Prostate gland (tissue), 2 donors: ENCODE measurements around the gene EPG5. TPM values are rescaled to one million over a fixed set of nuclear protein-coding genes. Genes with fewer than 3 reads are reported as not detected.

Source experiments
- DNase-seq: peaks from one replicate; pipeline ENCODE4 v3.0.0-alpha.2; 2019; ENCODE audit warnings: low spot score
- H3K27ac ChIP-seq, 2 donors: fragments of 200-600 bp; sonication (generic); 2 replicates each; pipeline ENCODE4 v1.5.1; 2017 to 2019
- H3K27me3 ChIP-seq: fragments of 200-600 bp; sonication (generic); replicated peaks from 2 replicates; pipeline ENCODE4 v1.5.1; 2019; ENCODE audit not compliant: insufficient read depth
- H3K36me3 ChIP-seq, 2 donors: fragments of 200-600 bp; sonication (generic); 1 replicate in 1 of 2; 2 replicates in 1 of 2; pipeline versions ENCODE4 v1.5.1 to v1.8.1; 2017 to 2019
- H3K4me1 ChIP-seq: fragments of 200-600 bp; sonication (generic); replicated peaks from 2 replicates; pipeline ENCODE4 v1.5.1; 2019
- H3K4me3 ChIP-seq, 2 donors: fragments of 200-600 bp; sonication (generic); 2 replicates each; pipeline ENCODE4 v1.5.1; 2017 to 2019
- H3K9me3 ChIP-seq: fragments of 200-600 bp; sonication (generic); 2 replicates; pipeline ENCODE4 v1.5.1; 2017
- CTCF ChIP-seq, 4 experiments: fragments of 200-600 bp in 2 of 4; fragments of 450-650 bp in 2 of 4; sonication (generic) in 2 of 4; IDR thresholded peaks; 1 replicate in 3 of 4; 2 replicates in 1 of 4; pipeline ENCODE4 v1.5.1; 2016 to 2019; ENCODE audit warnings: antibody characterized with exemption in 4 of 4, mild to moderate bottlenecking in 2 of 4, moderate library complexity in 2 of 4
- POLR2A ChIP-seq: fragments of 450-650 bp; IDR thresholded peaks from one replicate; pipeline ENCODE4 v1.6.1; 2016; ENCODE audit warnings: antibody characterized with exemption, mild to moderate bottlenecking
- POLR2AphosphoS5 ChIP-seq: sonication (generic); formaldehyde crosslinking; IDR thresholded peaks from one replicate; pipeline ENCODE4 v1.6.1; 2017; ENCODE audit warnings: antibody characterized with exemption
- WGBS: methylation state at CpG from one replicate; pipeline ENCODE4 v1.1.5; 2018; 5-methylcytosine and 5-hydroxymethylcytosine counted together
- intact Hi-C: fragments of 100-400 bp; cut with DNase I; formaldehyde crosslinking; loops from one replicate; pipeline ENCODE4 v1.14.2; 2022
- total RNA-seq, 2 donors: library from RNA; depleted of rRNA; stranded (reverse); fragments of >200 nt; gene quantifications; one replicate each; pipeline ENCODE4 v1.1.0, GENCODE V29; 2016

Gene EPG5
- total RNA-seq, 2 donors from 2014 or later: 21.5 to 50.3 TPM

GRCh38 chr18:45916302-45916701 is 50.8 kb downstream of the EPG5 start:
- TF ChIP-seq CTCF (IDR thresholded peaks at IDR 0.05) (peak in 1 of 4 experiments; percentile 5), POLR2AphosphoS5 (no peak), POLR2A (no peak)
- intact Hi-C loops: loop anchor here (10.0 kb wide), 1 partner anchor 62 kb away; no protein-coding TSS in a partner anchor
- DNase-seq: no peak
- Histone ChIP-seq H3K36me3 (peaks cover 0 to 9% of the 10 kb centered on the region in 2 donors), H3K27me3 (no peaks in the 10 kb centered on the region), H3K9me3 (no peaks in the 10 kb centered on the region), H3K4me1 (no peaks in the 10 kb centered on the region), H3K27ac (no peak overlapping the region), H3K4me3 (no peak overlapping the region)
- WGBS: 85% methylated on average over 8 of the region's 8 CpGs

GRCh38 chr18:45913276-45913675 is 53.9 kb downstream of the EPG5 start:
- WGBS: 87% methylated on average over 4 of the region's 4 CpGs

GRCh38 chr18:45910405-45911023 is 56.6 kb downstream of the EPG5 start:
- Histone ChIP-seq H3K4me1 (no peaks in the 10 kb centered on the region), H3K27me3 (no peaks in the 10 kb centered on the region), H3K27ac (no peak overlapping the region), H3K9me3 (no peaks in the 10 kb centered on the region), H3K4me3 (no peak overlapping the region), H3K36me3 (peaks cover 0 to 7% of the 10 kb centered on the region in 2 donors)
- WGBS: 42% methylated on average over 4 of the region's 4 CpGs
- peak; percentile 47 for DNase-seq
- intact Hi-C loops: loop anchor here (10.0 kb wide), 1 partner anchor 56 kb away; no protein-coding TSS in a partner anchor
- TF ChIP-seq POLR2A (no peak), POLR2AphosphoS5 (peak; percentile 5), CTCF (IDR thresholded peaks at IDR 0.05) (peak in 3 of 4 experiments; percentile 62 to 81 (median 74))

More at GRCh38 chr18:45913276-45913675, 53.9 kb downstream of the EPG5 start:
- no peak overlapping the region for H3K27ac ChIP-seq
- H3K9me3 ChIP-seq: no peaks in the 10 kb centered on the region
- peaks cover 0 to 9% of the 10 kb centered on the region in 2 donors for H3K36me3 ChIP-seq
- H3K4me1 ChIP-seq: no peaks in the 10 kb centered on the region
- H3K4me3 ChIP-seq: no peak overlapping the region
- TF ChIP-seq POLR2AphosphoS5: no peak
- no peak for TF ChIP-seq CTCF (IDR thresholded peaks at IDR 0.05)
- no peak for TF ChIP-seq POLR2A
- no peaks in the 10 kb centered on the region for H3K27me3 ChIP-seq
- no peak for DNase-seq
- intact Hi-C loops: loop anchor here (10.0 kb wide), 1 partner anchor 58 kb away; no protein-coding TSS in a partner anchor

GRCh38 chr18:45901654-45902210 is 65.4 kb downstream of the EPG5 start:
- Histone ChIP-seq H3K4me1 (no peaks in the 10 kb centered on the region), H3K4me3 (no peak overlapping the region), H3K27ac (no peak overlapping the region), H3K36me3 (peaks cover 2 to 5% of the 10 kb centered on the region in 2 donors), H3K27me3 (no peaks in the 10 kb centered on the region), H3K9me3 (no peaks in the 10 kb centered on the region)
- TF ChIP-seq POLR2AphosphoS5 (no peak), POLR2A (no peak), CTCF (IDR thresholded peaks at IDR 0.05) (no peak)
- no peak for DNase-seq
- intact Hi-C loops: no loop called here
- WGBS: 94% methylated on average over 1 of the region's 1 CpG

GRCh38 chr18:45900623-45901022 is 66.5 kb downstream of the EPG5 start:
- peaks cover 2 to 5% of the 10 kb centered on the region in 2 donors for H3K36me3 ChIP-seq
- WGBS: 90% methylated on average over 4 of the region's 4 CpGs

More at GRCh38 chr18:45900623-45901022, 66.5 kb downstream of the EPG5 start:
- H3K4me1 ChIP-seq: no peaks in the 10 kb centered on the region
- no peak for DNase-seq
- H3K27ac ChIP-seq: no peak overlapping the region
- H3K27me3 ChIP-seq: no peaks in the 10 kb centered on the region
- intact Hi-C loops: no loop called here
- no peak for TF ChIP-seq CTCF (IDR thresholded peaks at IDR 0.05)
- TF ChIP-seq POLR2A: no peak
- no peak for TF ChIP-seq POLR2AphosphoS5
- H3K4me3 ChIP-seq: no peak overlapping the region
- no peaks in the 10 kb centered on the region for H3K9me3 ChIP-seq
